VCaP (cell line): Measurements from ENCODE around the gene IL1A.

ENCODE experiments used
- H3K27ac ChIP-seq: fragments of 450-650 bp; 2 replicates; pipeline ENCODE4 v1.5.1; 2017
- TF ChIP-seq, protein P1 (sequence below): fragments of 450-650 bp; conservative IDR thresholded peaks from 2 replicates; pipeline ENCODE4 v1.5.1; 2017; ENCODE audit warnings: mild to moderate bottlenecking, moderate library complexity

IL1A gene

DNA sequence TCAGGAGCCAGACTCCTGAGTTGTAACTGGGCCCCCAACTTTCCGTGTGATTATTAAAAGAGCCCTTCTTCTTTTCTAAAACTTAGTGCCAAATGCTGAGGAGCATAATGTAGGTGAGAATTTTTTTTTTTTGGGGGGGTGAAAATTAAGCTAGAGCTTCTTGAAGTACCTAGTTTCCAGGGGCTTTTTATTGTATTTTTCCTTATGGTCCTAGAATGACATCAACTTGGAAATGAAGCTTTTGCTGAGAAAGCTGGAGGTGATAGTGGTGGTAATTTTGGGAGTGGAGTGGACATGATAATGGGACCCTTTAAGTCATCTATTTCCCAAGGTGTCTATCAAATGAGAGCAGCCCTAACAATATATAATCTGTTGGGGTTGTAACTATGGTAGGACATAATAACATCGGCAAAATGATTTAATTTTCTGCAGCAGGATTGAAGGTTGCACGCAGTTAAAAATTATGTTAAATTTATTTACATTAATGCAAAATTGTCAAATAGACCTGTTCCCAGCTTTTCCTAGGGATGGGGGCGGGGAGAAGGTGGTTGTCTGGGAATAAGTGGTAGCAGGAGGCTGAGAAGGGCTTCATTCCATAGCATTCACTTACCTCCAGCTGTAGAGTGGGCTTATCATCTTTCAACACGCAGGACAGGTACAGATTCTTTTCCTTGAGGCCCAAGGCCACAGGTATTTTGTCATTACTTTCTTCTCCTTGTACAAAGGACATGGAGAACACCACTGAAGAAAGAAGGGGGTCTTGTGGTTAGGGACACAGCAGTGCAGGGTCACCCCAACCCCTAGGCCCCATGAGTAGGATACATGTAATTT lies 46.6 kb upstream of the IL1A start:
- H3K27ac ChIP-seq = no peak overlapping the region
- TF ChIP-seq, protein P1, sequence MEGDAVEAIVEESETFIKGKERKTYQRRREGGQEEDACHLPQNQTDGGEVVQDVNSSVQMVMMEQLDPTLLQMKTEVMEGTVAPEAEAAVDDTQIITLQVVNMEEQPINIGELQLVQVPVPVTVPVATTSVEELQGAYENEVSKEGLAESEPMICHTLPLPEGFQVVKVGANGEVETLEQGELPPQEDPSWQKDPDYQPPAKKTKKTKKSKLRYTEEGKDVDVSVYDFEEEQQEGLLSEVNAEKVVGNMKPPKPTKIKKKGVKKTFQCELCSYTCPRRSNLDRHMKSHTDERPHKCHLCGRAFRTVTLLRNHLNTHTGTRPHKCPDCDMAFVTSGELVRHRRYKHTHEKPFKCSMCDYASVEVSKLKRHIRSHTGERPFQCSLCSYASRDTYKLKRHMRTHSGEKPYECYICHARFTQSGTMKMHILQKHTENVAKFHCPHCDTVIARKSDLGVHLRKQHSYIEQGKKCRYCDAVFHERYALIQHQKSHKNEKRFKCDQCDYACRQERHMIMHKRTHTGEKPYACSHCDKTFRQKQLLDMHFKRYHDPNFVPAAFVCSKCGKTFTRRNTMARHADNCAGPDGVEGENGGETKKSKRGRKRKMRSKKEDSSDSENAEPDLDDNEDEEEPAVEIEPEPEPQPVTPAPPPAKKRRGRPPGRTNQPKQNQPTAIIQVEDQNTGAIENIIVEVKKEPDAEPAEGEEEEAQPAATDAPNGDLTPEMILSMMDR = no peak

DNA sequence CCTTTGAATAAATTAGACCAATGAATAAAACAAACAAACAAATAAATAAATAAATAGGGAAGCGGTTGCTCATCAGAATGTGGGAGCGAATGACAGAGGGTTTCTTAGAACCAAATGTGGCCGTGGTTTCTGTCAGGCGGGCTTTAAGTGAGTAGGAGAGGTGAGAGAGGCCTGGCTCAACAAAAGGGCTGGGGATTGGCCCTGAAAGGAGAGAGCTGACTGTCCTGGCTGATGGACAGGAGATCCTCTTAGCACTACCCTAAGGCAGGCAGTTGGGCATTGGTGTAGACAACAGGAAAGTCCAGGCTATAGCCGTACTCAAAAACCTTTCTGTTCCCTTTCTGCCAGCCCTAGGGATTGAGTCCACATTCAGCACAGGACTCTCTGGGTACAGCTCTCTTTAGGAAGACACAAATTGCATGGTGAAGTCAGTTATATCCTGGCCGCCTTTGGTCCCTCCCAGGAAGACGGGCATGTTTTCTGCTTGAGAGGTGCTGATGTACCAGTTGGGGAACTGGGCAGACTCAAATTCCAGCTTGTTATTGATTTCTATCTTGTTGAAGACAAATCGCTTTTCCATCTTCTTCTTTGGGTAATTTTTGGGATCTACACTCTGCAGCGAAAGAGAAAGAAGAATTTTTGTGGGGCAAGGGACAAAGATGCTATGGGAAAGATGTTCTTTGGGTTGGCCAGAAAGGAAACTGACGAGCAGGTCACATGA lies 45.8 kb upstream of the IL1A start:
- TF ChIP-seq, protein P1 = no peak
- no peak overlapping the region for H3K27ac ChIP-seq

DNA sequence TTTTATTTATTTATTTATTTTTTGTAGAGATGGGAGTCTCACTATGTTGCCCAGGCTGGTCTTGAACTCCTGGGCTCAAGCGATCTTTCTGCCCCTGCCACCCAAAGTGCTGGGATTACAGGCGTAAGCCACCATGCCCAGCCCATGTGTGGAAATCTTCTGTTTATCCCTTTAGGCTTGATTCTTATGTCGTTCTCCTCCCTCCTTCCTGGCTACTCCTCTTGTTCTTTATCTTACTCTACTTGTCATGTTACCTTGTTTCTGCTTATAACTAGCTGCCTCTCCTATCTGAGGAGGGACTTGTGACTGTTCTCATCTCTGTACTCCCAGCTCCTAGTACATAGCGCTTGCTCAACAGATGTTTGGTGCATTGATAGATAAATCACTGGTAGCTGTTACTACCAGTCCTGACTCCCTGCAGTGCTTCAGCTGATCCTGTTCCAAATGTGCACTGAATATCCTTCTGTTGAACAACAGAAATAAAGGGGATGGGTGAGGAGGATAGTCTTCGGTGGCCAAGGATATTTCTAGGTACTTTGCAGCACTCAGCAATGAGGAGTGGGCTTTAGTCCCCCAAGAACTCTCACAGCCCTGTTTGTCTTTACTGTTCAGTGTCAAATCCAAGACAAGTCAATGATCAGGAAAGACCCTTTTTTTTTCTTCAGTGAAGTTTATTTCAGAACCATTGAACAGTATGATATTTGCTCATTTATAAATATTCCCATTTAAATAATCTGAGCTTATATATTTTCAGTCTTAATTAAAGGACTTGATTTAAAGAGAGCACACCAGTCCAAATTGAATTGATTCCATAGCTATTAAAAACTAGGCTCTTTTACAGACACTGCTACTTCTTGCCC lies 45.0 kb upstream of the IL1A start:
- no peak overlapping the region for H3K27ac ChIP-seq
- TF ChIP-seq, protein P1 = no peak

DNA sequence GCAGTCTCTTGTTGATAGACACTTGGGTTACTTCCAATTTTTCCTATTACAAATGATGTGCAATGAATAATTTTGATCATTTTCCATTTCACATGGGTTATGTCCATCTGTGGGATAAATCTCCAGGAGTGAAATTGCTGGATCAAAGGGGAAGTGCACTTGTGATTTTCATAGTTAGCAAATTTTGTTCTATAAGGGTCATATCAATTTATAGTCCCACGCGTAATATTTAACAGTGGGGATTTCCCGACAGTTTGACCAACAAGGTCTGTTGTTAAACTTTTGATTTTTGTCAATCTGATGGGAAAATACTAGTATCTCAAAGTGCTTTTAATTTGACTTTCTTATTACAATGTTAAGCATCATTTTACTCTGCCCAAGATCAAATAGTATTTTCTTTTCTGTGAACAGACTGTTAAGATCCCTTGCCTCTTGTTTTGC lies 44.0 kb upstream of the IL1A start:
- TF ChIP-seq, protein P1 = no peak
- no peak overlapping the region for H3K27ac ChIP-seq

DNA sequence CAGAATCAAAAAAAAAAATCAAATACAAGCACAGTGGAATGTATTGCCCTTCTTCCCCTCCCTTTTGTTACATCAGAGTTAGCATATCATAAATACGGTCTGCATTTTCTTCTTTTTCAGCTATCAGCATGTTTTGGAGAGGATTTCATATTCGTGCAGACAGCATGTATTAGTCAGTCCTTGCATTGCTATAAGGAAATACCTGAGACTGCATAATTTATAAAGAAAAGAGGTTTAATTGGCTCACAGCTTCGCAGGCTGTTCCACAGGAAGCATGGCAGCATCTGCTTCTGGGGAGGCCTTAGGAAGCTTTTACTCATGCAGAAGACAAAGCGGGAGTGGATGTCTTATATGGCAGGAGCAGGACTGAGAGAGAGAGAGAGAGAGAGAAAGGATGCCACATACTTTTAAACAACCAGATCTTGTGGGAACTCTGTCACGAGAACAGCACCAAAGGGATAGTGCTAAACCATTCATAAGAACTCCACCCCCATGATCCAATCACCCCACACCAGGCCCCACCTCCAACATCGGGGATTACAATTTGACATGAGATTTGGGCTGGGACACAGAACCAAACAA lies 43.4 kb upstream of the IL1A start:
- TF ChIP-seq, protein P1 = no peak
- no peak overlapping the region for H3K27ac ChIP-seq

DNA sequence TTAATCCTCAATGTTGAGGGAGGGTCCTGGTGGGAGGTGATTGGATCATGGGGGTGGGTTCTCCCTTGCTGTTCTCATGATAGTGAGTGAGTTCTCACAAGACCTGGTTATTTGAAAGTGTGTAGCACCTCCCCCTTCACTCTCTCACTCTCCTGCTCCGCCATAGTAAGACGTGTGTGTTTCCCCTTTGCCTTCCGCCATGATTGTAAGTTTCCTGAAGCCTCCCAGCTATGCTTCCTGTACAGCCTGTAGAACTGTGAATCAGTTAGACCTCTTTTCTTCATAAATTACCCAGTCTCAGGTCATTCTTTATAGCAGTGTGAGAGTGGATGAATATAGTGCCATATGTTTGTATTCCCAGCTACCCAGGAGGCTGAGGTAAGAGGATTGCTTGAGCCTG lies 42.7 kb upstream of the IL1A start:
- TF ChIP-seq, protein P1 = no peak
- H3K27ac ChIP-seq = no peak overlapping the region

DNA sequence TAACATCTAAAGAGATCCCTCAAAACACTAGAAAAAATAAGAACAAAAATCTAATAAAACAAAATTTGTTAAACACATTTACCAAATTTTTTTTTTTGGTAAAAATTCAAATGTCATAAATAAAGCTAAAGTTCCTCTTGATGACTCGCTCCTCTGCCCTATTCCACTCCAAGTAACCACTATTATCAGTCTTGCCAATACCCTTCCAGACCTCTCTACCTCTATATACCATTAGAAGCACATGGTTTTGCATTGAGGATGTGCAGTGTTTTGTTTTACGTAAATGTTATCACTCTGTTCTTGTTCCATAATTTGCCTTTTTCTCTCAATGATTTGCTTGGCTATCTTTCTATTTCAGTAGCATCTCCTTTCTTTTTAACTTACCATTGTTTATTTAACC lies 41.4 kb upstream of the IL1A start:
- no peak overlapping the region for H3K27ac ChIP-seq
- TF ChIP-seq, protein P1 = no peak
